Measurements from ENCODE around the gene RBPMS2.
"Not testable (repeated sequence)": the region's sequence is repeated elsewhere in the genome, so short reads cannot be mapped to it uniquely, and the experiment has no call there.

RBPMS2 gene

DNA sequence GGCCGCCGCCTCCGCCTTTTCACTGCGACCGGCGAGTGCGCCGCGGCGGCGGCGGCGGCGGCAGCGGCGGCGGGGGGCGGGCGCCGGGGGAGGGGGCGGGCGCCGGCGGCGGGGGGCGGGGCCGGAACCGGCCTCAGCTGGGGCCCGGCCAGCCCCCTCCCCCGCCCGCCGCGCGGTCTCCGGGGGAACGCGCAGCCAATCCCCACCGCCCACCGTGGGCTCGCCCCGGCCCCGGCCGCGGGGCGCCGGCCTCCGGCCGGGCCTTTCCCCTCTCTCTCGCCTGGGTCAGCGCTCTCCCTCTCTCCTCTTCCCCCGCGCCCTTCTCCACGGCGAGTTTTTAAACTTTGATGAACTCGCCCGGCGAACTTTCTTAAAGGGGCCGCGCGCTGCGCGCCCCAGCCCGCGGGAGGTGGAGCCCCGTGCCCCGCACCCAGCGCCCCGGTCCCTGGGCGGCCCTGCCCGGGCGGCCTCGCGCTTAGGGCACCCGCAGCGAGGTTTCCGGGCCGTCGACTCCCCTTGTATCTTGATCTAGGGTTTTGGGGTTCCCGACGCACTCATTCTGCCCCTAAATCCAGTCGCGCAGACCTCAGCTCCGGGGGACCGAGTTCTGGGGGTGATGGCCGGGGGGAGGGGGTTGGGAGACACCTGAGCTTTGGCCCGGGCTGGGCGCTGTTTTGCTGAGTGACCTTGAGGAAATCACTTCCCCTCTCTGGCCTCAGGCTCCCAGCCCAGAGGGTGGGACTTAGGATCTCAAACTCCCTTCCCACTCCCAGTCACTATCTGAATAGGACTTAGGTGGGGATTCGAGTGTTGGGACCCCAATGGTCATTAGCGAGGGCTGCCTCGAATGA, at the start of gene RBPMS2:
Gene RBPMS2, minus strand, starts transcription at position 39 of the 851 bp plus-strand sequence. CDS start 270 bp downstream, outside the sequence.
- Histone ChIP-seq H3K9ac (ENCODE audit: insufficient read length) (peak within 1 kb of the TSS; percentile 86), H3K36me3 (ENCODE audit: insufficient read depth, low read length) (no peaks in the 10 kb centered on the region), H3K27ac (peak within 1 kb of the TSS; percentile 64; the same call in 1 of the 2 replicates), H3K4me3 (peak within 1 kb of the TSS; percentile 91), H3K9me3 (ENCODE audit: low read depth, low read length) (no peaks in the 10 kb centered on the region)
- DNase-seq (ENCODE audit: low read depth, low spot score): no peak
- no peak for TF ChIP-seq EZH2 (IDR thresholded peaks at IDR 0.05)
- TF ChIP-seq POLR2AphosphoS5 (IDR thresholded peaks at IDR 0.05; ENCODE audit: borderline replicate concordance, low read depth, low read length): no peak
- no peak for TF ChIP-seq FOXP2 (optimal IDR thresholded peaks at IDR 0.05; ENCODE audit: control extremely low read depth, extremely low read length, insufficient read depth)

DNA sequence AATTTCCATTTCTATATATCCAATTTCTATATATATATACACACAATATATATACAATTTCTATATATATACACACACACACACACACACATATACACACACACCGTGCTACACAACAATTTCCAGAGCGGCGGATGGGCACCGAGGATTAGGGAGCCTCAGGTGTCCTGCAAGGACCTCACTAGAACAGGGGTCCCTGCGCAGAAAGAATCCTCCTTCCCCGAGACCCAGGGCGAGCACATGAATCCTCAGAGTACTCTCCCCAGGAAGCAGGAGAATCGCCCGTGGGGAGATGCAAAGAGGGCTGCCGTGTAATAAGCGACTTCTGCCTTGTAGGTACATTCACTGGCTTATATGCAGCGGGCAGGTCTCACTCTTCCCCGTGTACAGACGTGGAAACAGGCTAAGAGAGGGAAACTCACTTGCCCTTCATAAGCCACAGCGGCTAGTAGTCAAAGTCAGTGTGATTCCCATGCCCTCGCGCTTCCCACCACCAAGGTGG, 49.6 kb upstream of the RBPMS2 start:
- Histone ChIP-seq H3K27ac (peak overlapping the region; percentile 53; the same call in 1 of the 2 replicates), H3K36me3 (ENCODE audit: insufficient read depth, low read length) (peaks cover 24% of the 10 kb centered on the region), H3K9ac (ENCODE audit: insufficient read length) (peak overlapping the region; percentile 93), H3K9me3 (ENCODE audit: low read depth, low read length) (no peaks in the 10 kb centered on the region), H3K4me3 (peak overlapping the region; percentile 95)
- no peak for DNase-seq (ENCODE audit: low read depth, low spot score)
- TF ChIP-seq FOXP2 (optimal IDR thresholded peaks at IDR 0.05; ENCODE audit: control extremely low read depth, extremely low read length, insufficient read depth) (no peak), EZH2 (IDR thresholded peaks at IDR 0.05) (no peak), POLR2AphosphoS5 (IDR thresholded peaks at IDR 0.05; ENCODE audit: borderline replicate concordance, low read depth, low read length) (no peak)

DNA sequence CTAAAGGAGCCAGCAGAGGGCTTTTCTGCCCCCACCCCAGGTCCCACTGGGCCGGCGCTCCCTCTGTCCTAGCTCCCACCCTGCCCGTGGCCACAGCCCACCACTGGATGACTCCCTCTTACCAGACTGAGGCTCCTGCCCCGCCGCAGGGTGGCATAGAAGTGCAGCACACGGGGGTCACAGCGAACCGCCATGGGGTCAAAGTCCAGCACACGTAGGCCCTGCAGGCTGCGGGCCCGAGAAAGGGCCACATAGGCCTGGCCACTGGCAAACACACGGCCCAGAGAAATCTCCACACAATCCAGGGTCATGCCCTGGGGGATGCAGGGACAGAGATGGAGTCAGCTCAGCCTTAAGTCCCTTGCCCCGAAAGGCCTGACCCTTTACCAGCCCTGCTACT, 41.1 kb upstream of the RBPMS2 start:
- H3K4me3 ChIP-seq: no peak overlapping the region
- no peak overlapping the region for H3K27ac ChIP-seq
- TF ChIP-seq EZH2 (IDR thresholded peaks at IDR 0.05) (no peak), FOXP2 (optimal IDR thresholded peaks at IDR 0.05; ENCODE audit: control extremely low read depth, extremely low read length, insufficient read depth) (no peak), POLR2AphosphoS5 (IDR thresholded peaks at IDR 0.05; ENCODE audit: borderline replicate concordance, low read depth, low read length) (no peak)
- no peak overlapping the region for H3K9ac ChIP-seq (ENCODE audit: insufficient read length)
- no peaks in the 10 kb centered on the region for H3K9me3 ChIP-seq (ENCODE audit: low read depth, low read length)
- peaks cover 35% of the 10 kb centered on the region; the same call in 1 of the 2 replicates for H3K36me3 ChIP-seq (ENCODE audit: insufficient read depth, low read length)
- DNase-seq (ENCODE audit: low read depth, low spot score): no peak

DNA sequence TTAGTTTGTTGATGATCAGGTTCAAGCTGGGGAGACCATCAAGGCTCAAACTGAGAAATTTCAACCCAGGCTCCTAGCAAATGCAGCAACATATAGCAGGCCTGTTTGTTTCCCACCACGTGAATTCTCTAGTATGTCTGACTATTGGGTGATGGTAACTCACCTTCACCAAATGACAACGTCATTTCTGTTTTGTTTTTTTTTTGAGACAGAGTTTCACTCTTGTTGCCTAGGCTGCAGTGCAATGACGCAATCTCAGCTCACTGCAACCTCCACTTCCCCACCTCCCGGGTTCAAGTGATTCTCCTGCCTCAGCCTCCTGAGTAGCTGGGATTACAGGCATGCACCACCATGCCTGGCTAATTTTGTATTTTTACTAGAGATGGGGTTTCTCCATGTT, 39.6 kb upstream of the RBPMS2 start:
- not testable (repeated sequence) for H3K27ac ChIP-seq; H3K9me3 ChIP-seq (ENCODE audit: low read depth, low read length); H3K4me3 ChIP-seq; DNase-seq (ENCODE audit: low read depth, low spot score); H3K9ac ChIP-seq (ENCODE audit: insufficient read length)
- peaks cover 25% of the 10 kb centered on the region; the same call in 1 of the 2 replicates for H3K36me3 ChIP-seq (ENCODE audit: insufficient read depth, low read length)

DNA sequence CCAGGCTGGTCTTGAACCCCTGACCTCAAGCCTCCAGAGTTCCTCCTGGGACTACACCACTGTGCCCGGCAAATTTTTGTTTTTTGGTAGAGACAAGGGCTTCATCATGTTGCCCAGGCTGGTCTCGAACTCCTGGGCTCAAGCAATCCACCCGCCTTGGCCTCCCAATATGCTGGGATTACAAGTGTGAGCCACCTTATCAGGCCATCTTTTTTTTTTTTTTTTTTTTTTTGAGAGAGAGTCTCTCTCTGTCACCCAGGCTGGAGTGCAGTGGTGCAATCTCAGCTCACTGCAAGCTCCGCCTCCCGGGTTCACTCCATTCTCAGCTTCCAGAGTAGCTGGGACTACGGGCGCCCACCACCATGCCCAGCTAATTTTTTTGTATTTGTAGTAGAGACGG, 38.9 kb upstream of the RBPMS2 start:
- not testable (repeated sequence) for DNase-seq (ENCODE audit: low read depth, low spot score); H3K4me3 ChIP-seq; H3K27ac ChIP-seq; H3K9me3 ChIP-seq (ENCODE audit: low read depth, low read length); H3K9ac ChIP-seq (ENCODE audit: insufficient read length)
- H3K36me3 ChIP-seq (ENCODE audit: insufficient read depth, low read length): peaks cover 20% of the 10 kb centered on the region; the same call in 1 of the 2 replicates

DNA sequence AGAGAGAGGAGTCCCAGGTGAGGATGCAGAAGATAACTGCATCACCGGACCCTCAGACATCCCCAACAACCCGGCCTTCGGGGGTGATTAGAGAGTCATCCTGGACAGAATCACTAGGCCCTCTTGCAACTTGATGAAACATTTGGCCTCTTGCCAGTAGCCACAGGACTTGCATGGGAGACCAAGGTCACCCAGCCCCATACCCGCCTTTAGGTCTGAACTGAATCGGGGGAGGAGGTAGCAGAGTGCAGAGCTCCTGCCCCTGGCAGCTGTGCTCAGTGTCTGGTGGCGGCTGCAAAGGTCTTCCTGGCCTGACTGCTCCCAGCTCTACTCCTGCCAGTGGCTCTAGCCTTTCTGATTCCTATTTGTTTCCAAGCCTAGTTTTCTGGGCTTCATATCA, 37.7 kb upstream of the RBPMS2 start:
- Histone ChIP-seq H3K9ac (ENCODE audit: insufficient read length) (no peak overlapping the region), H3K4me3 (no peak overlapping the region), H3K27ac (no peak overlapping the region), H3K9me3 (ENCODE audit: low read depth, low read length) (no peaks in the 10 kb centered on the region), H3K36me3 (ENCODE audit: insufficient read depth, low read length) (peaks cover 11% of the 10 kb centered on the region; the same call in 1 of the 2 replicates)
- no peak for DNase-seq (ENCODE audit: low read depth, low spot score)
- TF ChIP-seq FOXP2 (optimal IDR thresholded peaks at IDR 0.05; ENCODE audit: control extremely low read depth, extremely low read length, insufficient read depth): no peak

DNA sequence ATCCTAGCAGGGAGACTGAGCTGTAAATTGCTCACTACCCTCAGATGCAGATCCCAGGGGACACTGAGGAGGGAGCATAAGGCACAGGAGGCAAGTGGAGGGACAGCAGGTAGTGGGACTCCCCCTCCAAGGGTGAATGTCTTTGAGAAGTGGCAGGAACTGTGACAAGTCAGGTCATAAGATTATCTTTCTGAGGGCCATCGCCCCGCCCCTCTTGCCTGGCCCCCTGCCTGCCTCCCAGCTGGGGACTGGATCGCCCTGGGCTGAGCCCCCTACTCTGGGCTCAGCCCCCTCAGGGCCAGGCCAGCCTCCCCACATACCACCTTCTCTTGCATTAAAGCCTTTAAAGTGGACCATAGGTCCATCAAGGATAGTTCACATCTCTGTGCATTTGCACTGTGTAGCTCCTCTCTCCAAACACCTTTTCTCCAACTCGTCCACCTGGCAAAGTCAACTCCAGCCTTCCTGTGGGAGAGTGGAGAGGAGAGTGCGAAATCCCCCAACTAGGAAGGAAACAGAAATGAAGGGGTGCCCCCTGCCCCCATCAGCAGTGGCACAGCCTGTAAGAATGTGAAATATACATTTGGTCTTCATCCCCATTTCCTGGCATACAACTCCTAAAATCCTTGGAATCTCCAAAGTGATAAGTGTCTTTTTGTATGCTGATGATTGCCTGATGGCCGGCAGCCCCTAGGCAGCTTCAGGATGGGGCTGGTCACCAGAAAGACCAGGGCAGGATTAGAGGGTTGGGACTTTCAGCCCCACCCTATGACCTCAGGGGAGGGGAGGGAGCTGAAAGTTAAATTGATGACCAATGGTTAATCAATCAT, 35.3 kb upstream of the RBPMS2 start:
- no peak overlapping the region for H3K27ac ChIP-seq
- DNase-seq (ENCODE audit: low read depth, low spot score): no peak

DNA sequence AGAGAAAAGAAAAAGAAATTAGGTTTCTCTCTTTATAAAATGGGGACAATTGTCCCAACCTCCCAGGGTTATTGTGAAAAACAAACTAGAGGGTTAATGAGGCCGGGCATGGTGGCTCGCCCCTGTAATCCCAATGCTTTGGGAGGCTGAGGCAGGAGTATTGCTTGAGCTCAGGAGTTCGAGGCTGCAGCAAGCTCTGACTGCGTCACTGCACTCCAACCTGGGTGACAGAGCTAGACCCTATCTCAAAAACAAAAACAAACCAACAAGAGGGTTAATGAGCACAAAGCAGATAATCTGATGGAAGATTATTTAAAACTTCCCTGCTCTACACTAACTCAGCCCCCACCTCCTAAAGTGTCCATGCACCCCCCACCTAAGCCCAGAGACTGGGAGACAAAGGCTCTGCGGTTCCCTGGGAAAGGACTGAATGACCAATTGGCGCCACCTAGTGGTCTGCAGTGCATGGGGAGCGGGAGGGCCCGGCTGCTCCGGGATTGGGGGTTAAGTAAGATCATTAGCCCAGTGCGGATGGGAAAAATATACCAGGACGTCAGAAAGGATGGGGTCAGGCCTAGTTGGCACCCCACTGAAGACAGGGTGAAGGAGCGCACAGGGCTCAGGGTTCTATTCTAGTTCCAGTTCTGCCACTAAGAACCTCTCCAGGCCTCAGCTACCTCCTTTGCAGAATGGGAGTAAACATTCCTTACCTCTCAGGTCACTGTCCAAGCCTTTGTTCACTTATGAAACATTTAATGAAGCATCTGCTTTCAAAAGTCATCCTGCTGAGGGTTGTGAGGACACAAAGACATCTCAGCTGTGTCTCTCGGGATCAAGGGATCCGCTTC, 34.5 kb upstream of the RBPMS2 start:
- H3K36me3 ChIP-seq (ENCODE audit: insufficient read depth, low read length): no peaks in the 10 kb centered on the region
- no peaks in the 10 kb centered on the region for H3K9me3 ChIP-seq (ENCODE audit: low read depth, low read length)
- TF ChIP-seq EZH2 (IDR thresholded peaks at IDR 0.05): no peak
- no peak for TF ChIP-seq POLR2AphosphoS5 (IDR thresholded peaks at IDR 0.05; ENCODE audit: borderline replicate concordance, low read depth, low read length)
- no peak for TF ChIP-seq FOXP2 (optimal IDR thresholded peaks at IDR 0.05; ENCODE audit: control extremely low read depth, extremely low read length, insufficient read depth)
- no peak for DNase-seq (ENCODE audit: low read depth, low spot score)
- no peak overlapping the region for H3K9ac ChIP-seq (ENCODE audit: insufficient read length)
- H3K27ac ChIP-seq: no peak overlapping the region
- H3K4me3 ChIP-seq: no peak overlapping the region

More for the DNA sequence above, 35.3 kb upstream of the RBPMS2 start:
- Histone ChIP-seq H3K9ac (ENCODE audit: insufficient read length) (no peak overlapping the region), H3K36me3 (ENCODE audit: insufficient read depth, low read length) (no peaks in the 10 kb centered on the region; the same call in 1 of the 2 replicates), H3K4me3 (no peak overlapping the region), H3K9me3 (ENCODE audit: low read depth, low read length) (no peaks in the 10 kb centered on the region)
- TF ChIP-seq EZH2 (IDR thresholded peaks at IDR 0.05) (no peak), FOXP2 (optimal IDR thresholded peaks at IDR 0.05; ENCODE audit: control extremely low read depth, extremely low read length, insufficient read depth) (no peak), POLR2AphosphoS5 (IDR thresholded peaks at IDR 0.05; ENCODE audit: borderline replicate concordance, low read depth, low read length) (no peak)
